ENCODE data around the gene DYRK1A. TPM values are rescaled to one million over a fixed set of nuclear protein-coding genes. Genes with fewer than 3 reads are reported as not detected.
A peak's percentile ranks its signal among the peaks of the same experiment; 100 is the strongest.

DYRK1A gene
- total RNA-seq, 4 donors from 2014 or later: 76.5 to 105 (median 91.3) TPM

- Histone ChIP-seq H3K36me3 (peaks cover 11% of the 10 kb centered on the region), H3K4me3 (no peak overlapping the region), H3K9me3 (no peaks in the 10 kb centered on the region), H3K27me3 (no peaks in the 10 kb centered on the region), H3K4me1 (peaks cover 19% of the 10 kb centered on the region), H3K27ac (no peak overlapping the region)
- TF ChIP-seq EP300 (IDR thresholded peaks at IDR 0.05) (no peak), CTCF (IDR thresholded peaks at IDR 0.05) (no peak), POLR2A (IDR thresholded peaks at IDR 0.05) (no peak)
- DNase-seq (ENCODE audit: low spot score in 2 of 2): no peak
- 69% methylated on average over 3 of the region's 3 CpGs for WGBS
Observed at GRCh38 chr21:37425001-37425400, 58.4 kb downstream of the DYRK1A start.

DNA sequence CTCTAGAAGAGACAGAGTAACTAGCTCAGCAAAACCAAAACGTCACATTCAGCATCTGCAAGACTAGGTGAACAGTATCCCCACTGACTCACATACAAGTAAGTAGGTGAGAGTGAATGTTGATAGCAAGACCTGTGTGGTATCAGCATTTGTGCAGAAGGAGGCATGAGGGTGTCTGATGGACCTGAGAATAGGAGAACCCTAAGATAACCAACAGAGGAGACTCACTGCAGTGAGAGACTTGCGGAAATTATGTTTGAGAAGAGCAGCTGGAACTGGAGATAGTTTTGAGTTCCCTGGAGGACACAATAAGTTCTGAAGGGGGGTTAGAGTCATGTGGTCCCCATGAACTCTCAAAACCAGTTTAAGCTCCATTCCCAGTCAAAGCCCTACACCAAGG is 59.1 kb downstream of the DYRK1A start:
- Histone ChIP-seq H3K9me3 (no peaks in the 10 kb centered on the region), H3K27ac (no peak overlapping the region), H3K4me1 (peaks cover 21% of the 10 kb centered on the region), H3K4me3 (no peak overlapping the region), H3K36me3 (peaks cover 11% of the 10 kb centered on the region), H3K27me3 (no peaks in the 10 kb centered on the region)
- TF ChIP-seq EP300 (IDR thresholded peaks at IDR 0.05) (no peak), POLR2A (IDR thresholded peaks at IDR 0.05) (no peak), CTCF (IDR thresholded peaks at IDR 0.05) (no peak), POLR2AphosphoS5 (IDR thresholded peaks at IDR 0.05) (no peak)
- no peak for DNase-seq (ENCODE audit: low spot score in 2 of 2)
- WGBS: 89% methylated on average over 2 of the region's 2 CpGs

DNA sequence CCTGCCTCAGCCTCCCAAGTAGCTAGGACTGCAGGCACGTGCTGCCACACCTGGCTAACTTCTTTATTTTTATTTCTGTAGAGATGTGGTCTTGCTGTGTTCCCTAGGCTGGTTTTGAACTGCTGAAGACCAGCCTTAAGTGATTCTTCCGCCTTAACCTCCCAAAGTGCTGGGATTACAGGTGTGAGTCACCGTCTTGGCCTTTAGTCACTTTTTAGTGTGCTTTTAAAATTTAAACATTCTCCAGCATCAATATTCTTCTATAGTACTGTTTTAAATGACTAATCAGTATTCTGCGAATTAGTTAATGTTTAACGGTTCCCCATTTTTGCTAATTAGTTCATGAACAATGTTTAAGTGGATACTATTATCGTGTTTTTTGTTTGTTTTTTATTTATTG is 60.6 kb downstream of the DYRK1A start:
- no peak for TF ChIP-seq CTCF (IDR thresholded peaks at IDR 0.05)
- TF ChIP-seq POLR2A (IDR thresholded peaks at IDR 0.05): no peak
- no peak for TF ChIP-seq POLR2AphosphoS5 (IDR thresholded peaks at IDR 0.05)
- TF ChIP-seq EP300 (IDR thresholded peaks at IDR 0.05): no peak
- Histone ChIP-seq H3K4me3 (no peak overlapping the region), H3K9me3 (no peaks in the 10 kb centered on the region), H3K4me1 (peaks cover 27% of the 10 kb centered on the region), H3K27ac (no peak overlapping the region), H3K36me3 (peaks cover 11% of the 10 kb centered on the region), H3K27me3 (no peaks in the 10 kb centered on the region)
- no peak for DNase-seq (ENCODE audit: low spot score in 2 of 2)
- 95% methylated on average over 6 of the region's 6 CpGs for WGBS

- 96% methylated on average over 7 of the region's 7 CpGs for WGBS
- H3K4me1 ChIP-seq: peaks cover 23% of the 10 kb centered on the region
- no peaks in the 10 kb centered on the region for H3K27me3 ChIP-seq
- peaks cover 7% of the 10 kb centered on the region for H3K36me3 ChIP-seq
- TF ChIP-seq CTCF (IDR thresholded peaks at IDR 0.05) (no peak), POLR2AphosphoS5 (IDR thresholded peaks at IDR 0.05) (no peak), POLR2A (IDR thresholded peaks at IDR 0.05) (no peak)
- no peak for DNase-seq (ENCODE audit: low spot score in 2 of 2)
- H3K4me3 ChIP-seq: no peak overlapping the region
- no peak overlapping the region for H3K27ac ChIP-seq
- no peaks in the 10 kb centered on the region for H3K9me3 ChIP-seq
Observed at GRCh38 chr21:37429356-37429755, 62.8 kb downstream of the DYRK1A start.

- no peak overlapping the region for H3K4me3 ChIP-seq
- no peaks in the 10 kb centered on the region for H3K27me3 ChIP-seq
- no peak for TF ChIP-seq POLR2AphosphoS5 (IDR thresholded peaks at IDR 0.05)
- no peak for TF ChIP-seq CTCF (IDR thresholded peaks at IDR 0.05)
- TF ChIP-seq EP300 (IDR thresholded peaks at IDR 0.05): no peak
- TF ChIP-seq POLR2A (IDR thresholded peaks at IDR 0.05): no peak
- peak overlapping the region; percentile 30 for H3K27ac ChIP-seq
- 55% methylated on average over 6 of the region's 6 CpGs for WGBS
- no peak for DNase-seq (ENCODE audit: low spot score in 2 of 2)
- peaks cover 7% of the 10 kb centered on the region for H3K36me3 ChIP-seq
- H3K4me1 ChIP-seq: peaks cover 23% of the 10 kb centered on the region
- H3K9me3 ChIP-seq: no peaks in the 10 kb centered on the region
Observed at GRCh38 chr21:37430184-37430821, 63.7 kb downstream of the DYRK1A start.

Measured in suprapubic skin (tissue), 4 donors.